ENCODE results near the gene LIAS. TPM values are rescaled to one million over a fixed set of nuclear protein-coding genes. Genes with fewer than 3 reads are reported as not detected.

LIAS gene
- total RNA-seq, 1 donor from 2014 or later = 9.4 TPM

DNA sequence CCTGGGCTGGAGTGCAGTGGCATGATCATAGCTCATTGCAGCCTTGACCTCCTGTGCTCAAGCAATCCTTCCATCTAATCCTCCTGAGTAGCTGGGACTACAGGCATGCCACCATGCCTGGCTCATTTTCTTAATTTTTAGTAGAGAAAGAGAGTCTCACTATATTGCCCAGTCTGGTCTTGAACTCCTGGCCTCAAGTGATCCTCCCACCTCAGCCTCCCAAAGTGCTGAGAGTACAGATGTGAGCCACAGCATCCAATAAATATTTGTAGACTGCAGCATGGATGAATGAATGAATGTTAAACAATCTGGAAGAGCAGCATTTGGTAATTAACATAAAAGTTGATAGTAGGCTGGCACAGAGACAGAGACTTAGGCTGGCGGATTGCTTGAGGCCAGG lies 32.1 kb upstream of the LIAS start:
- TF ChIP-seq CTCF (IDR thresholded peaks at IDR 0.05; ENCODE audit: partially characterized antibody, unreplicated experiment) = no peak
- Mint-ChIP-seq H3K27ac (ENCODE audit: unreplicated experiment) (no peak overlapping the region), H3K4me1 (ENCODE audit: low read depth, unreplicated experiment) (peaks cover 2% of the 10 kb centered on the region), H3K36me3 (ENCODE audit: unreplicated experiment) (no peaks in the 10 kb centered on the region), H3K9me3 (ENCODE audit: unreplicated experiment) (no peaks in the 10 kb centered on the region), H3K27me3 (ENCODE audit: unreplicated experiment) (peaks cover 2% of the 10 kb centered on the region), H3K4me3 (ENCODE audit: unreplicated experiment) (no peak overlapping the region)
- no peak for DNase-seq

- peaks cover 2% of the 10 kb centered on the region for H3K4me1 Mint-ChIP-seq (ENCODE audit: low read depth, unreplicated experiment)
- H3K36me3 Mint-ChIP-seq (ENCODE audit: unreplicated experiment) = no peaks in the 10 kb centered on the region
- DNase-seq = no peak
- no peak overlapping the region for H3K27ac Mint-ChIP-seq (ENCODE audit: unreplicated experiment)
- no peak for TF ChIP-seq CTCF (IDR thresholded peaks at IDR 0.05; ENCODE audit: partially characterized antibody, unreplicated experiment)
- H3K27me3 Mint-ChIP-seq (ENCODE audit: unreplicated experiment) = peaks cover 3% of the 10 kb centered on the region
- H3K4me3 Mint-ChIP-seq (ENCODE audit: unreplicated experiment) = no peak overlapping the region
- H3K9me3 Mint-ChIP-seq (ENCODE audit: unreplicated experiment) = no peaks in the 10 kb centered on the region
Measured at GRCh38 chr4:39427520-39428114, 31.2 kb upstream of the LIAS start.

DNA sequence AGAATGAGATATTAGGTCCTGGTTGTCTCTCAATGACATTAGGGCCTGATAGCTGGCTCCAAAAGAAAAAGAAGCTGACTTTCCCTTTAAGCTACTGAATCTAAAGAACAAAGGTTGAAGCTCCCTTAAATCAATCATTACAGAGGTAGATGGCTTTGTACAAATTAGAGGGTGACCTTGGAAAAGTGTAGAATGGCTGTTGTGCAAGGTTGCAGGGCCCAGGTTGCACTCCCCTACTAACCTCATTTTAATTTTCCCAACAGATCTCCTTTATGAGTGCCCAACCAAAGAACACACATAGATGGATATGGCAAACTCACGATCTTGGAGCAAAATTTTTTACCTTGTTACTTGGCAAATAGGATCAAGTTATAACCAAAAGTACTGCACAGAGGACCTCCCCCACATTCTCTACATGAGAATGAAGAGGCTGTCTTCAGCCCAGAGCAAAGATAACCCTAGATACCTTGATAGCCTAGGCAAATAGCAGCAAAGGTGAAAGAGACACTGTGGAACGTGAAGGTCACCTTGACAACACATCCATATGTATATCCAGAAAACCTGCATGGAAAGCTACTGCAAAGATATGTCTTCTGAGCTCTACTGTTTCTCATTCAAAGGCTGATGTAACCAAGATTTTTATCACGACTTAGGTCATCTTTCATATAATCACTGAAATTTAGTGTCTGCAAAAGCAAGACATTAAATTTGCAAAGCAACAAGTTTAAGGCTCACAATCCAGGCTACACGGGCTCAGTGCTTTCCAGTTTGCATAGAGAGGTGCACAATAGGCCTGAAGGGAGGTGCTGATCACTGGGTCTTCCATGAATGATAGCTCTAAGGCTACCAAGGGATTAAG lies 29.2 kb upstream of the LIAS start:
- peaks cover 3% of the 10 kb centered on the region for H3K27me3 Mint-ChIP-seq (ENCODE audit: unreplicated experiment)
- H3K4me1 Mint-ChIP-seq (ENCODE audit: low read depth, unreplicated experiment) = peaks cover 2% of the 10 kb centered on the region
- no peak for TF ChIP-seq CTCF (IDR thresholded peaks at IDR 0.05; ENCODE audit: partially characterized antibody, unreplicated experiment)

GRCh38 chr4:39433878-39434492 lies 24.9 kb upstream of the LIAS start:
- Mint-ChIP-seq H3K27me3 (ENCODE audit: unreplicated experiment) (peaks cover 5% of the 10 kb centered on the region), H3K4me3 (ENCODE audit: unreplicated experiment) (no peak overlapping the region), H3K36me3 (ENCODE audit: unreplicated experiment) (no peaks in the 10 kb centered on the region), H3K27ac (ENCODE audit: unreplicated experiment) (no peak overlapping the region), H3K9me3 (ENCODE audit: unreplicated experiment) (no peaks in the 10 kb centered on the region), H3K4me1 (ENCODE audit: low read depth, unreplicated experiment) (no peaks in the 10 kb centered on the region)
- no peak for TF ChIP-seq CTCF (IDR thresholded peaks at IDR 0.05; ENCODE audit: partially characterized antibody, unreplicated experiment)
- DNase-seq = no peak

More for the DNA sequence above, 29.2 kb upstream of the LIAS start:
- no peak overlapping the region for H3K4me3 Mint-ChIP-seq (ENCODE audit: unreplicated experiment)
- H3K27ac Mint-ChIP-seq (ENCODE audit: unreplicated experiment) = no peak overlapping the region
- H3K9me3 Mint-ChIP-seq (ENCODE audit: unreplicated experiment) = no peaks in the 10 kb centered on the region
- DNase-seq = no peak
- H3K36me3 Mint-ChIP-seq (ENCODE audit: unreplicated experiment) = no peaks in the 10 kb centered on the region
